HG03442 (cell line): ENCODE data around the gene RPL5.

Source experiments
- ATAC-seq: cut with Tn5 transposase; IDR thresholded peaks from one replicate; pipeline ENCODE4 v1.9.1; 2021; ENCODE audit warnings: mild to moderate bottlenecking, moderate library complexity; ENCODE audit not compliant: unreplicated experiment

The RPL5 gene

GRCh38 chr1:92853299-92853698 is 21.5 kb downstream of the RPL5 start:
- no peak for ATAC-seq

- no peak for ATAC-seq
Measured at GRCh38 chr1:92854101-92854785, 22.4 kb downstream of the RPL5 start.

DNA sequence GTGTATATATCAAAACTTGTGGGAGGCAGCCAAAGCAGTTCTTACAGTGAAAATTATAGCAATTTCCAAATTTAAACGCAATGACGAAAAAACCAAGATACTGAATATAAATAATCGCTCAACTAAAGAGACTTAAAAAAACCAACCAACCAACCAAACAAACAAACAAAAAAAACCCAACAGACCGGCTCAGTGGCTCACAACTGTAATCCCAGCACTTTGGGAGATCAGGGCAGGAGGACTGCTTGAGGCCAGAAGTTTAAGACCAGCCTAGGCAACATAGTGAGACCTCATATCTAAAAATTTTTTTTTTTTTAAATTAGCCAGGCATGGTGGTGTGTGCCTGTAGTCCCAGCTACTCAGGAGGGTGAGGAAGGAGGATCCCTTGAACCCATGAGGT is 23.4 kb downstream of the RPL5 start:
- no peak for ATAC-seq

DNA sequence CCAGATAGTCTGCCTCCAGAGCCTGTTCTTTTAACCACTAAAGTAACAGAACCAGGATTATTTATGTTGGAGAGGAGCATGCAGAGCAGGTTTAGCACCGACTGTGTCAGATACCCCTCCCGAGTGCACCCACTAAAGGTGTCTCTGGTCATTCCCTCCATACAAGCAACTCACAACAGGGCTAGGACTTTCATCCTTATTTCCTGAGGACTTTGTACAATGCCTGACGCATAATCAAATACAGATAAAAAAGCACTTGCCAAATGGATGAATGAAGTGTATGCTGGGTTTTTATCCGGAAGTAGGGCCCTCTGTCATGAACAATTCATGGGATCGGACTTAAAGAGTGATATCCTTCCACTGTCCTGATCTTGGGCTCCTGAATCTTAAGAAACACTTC is 26.0 kb downstream of the RPL5 start:
- ATAC-seq: no peak

DNA sequence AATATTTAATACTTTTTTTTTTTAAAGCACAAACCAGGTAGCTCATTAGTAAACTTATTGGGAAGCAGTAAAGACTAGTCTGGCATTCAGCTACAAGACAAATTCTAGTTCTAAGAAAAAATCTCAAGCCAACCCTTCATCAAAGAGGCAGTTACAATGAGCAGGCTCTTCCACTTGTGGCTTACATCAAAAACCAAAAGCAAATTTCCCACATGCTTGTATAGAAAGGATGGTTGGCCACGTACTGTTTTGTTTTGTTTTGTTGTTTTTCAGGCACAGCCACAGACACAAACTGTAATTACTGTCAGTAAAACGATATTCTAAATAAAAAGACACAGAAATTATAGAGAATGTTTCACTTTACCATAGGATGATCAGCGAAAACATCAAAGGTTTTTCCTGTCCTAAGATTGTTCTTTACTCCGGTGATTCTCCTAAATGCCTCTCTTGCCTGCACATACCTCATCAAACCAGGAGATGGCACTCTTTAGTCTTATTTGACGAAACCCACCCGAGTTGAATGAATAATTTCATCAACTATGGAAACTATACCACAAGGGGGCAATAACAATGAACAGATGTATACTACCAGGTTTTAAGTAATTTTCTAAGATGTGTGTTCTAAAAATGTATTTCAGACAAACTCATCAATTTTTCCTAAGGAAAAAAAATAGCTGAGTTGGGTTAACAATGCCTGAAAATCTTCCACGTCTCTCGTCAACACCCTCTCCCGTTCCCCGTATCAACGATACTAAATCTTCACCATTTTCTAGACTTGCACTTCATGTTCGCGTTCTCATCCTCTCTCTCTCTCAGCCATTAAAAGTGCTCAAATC is 26.9 kb downstream of the RPL5 start:
- no peak for ATAC-seq

DNA sequence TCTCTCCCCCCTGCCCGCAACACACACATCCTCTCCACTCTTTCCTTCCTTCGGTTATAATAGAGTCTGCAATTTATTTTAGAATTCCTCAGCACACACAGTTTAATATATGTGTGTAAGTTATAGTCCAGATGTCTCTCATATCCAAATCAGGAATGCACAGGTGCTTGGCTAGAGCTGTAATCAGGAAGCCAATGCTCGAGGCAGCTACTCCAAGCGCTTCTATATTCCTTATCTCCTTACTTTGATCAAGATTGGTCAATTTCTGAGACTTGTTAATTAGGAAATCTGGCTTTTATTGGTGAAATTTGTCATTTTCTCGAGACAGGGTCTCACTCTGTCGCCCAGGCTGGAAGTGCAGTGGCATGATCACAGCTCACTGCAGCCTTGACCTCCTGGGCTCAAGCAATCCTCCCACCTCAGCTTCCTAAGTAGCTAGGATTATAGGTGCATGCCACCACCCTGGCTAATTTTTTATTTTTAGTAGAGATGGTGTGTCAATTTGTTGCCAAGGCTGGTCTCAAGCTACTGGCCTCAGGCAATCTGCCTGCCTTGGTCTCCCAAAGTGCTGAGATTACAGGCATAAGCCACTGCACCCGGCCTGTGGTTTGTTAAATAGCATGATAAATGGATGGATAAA is 27.7 kb downstream of the RPL5 start:
- no peak for ATAC-seq

- no peak for ATAC-seq
Measured at GRCh38 chr1:92862605-92863004, 30.8 kb downstream of the RPL5 start.

GRCh38 chr1:92864131-92864530 is 32.3 kb downstream of the RPL5 start:
- ATAC-seq: no peak

DNA sequence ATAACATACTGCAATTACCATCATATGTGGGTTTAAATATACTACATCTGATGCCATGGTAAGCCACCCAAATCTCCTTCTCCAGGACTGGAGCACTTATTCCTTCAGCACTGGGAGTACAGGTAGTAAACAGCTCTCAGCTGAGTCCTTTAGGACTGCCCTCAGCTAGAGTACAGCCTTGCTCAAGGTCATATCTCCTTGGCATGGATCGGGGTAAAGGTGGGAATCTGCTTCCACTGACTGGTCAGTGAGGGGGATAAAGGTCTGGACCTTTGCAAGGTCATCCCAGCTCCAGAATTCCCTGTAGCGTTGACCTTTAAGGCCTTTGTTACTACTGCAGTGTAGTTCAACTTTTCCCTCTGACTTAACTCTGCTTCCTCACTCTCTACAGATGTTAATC is 38.8 kb downstream of the RPL5 start:
- no peak for ATAC-seq

GRCh38 chr1:92872719-92873118 is 40.9 kb downstream of the RPL5 start:
- no peak for ATAC-seq

- no peak for ATAC-seq
Measured at GRCh38 chr1:92874987-92875386, 43.1 kb downstream of the RPL5 start.

GRCh38 chr1:92876351-92876750 is 44.5 kb downstream of the RPL5 start:
- no peak for ATAC-seq

GRCh38 chr1:92877081-92877711 is 45.4 kb downstream of the RPL5 start:
- no peak for ATAC-seq

- no peak for ATAC-seq
Measured at GRCh38 chr1:92877792-92878191, 46.0 kb downstream of the RPL5 start.

DNA sequence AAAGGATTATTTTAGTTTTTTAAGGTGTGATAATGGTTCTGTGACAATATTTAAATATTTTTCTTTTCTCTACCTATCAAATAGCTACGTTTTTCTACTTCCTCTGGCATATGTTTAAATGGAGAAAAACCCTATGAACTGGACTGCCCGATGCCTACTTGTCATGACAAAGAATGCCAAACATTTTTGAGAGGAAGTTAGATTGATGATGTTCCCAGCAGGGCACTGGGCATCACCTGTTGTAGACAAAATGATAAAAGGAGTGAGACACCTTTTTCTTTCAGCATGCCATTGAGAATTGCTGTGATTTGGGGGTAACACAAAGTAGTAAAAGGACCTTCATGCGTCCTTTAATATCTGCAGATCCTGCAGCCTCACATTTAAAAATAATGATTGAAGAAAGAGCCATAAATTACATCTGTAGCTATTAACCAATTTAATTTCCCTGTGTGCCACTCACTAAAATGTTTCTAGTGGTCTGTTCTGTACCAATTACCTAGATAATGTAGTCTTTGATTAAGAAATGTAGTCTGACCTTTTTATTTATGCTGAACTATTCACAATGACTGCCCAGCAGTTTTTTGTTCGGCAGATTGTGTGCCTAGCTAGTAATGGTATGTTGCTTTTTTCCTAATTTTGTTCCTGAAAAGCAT is 47.6 kb downstream of the RPL5 start:
- ATAC-seq: no peak

- ATAC-seq: no peak
Measured at GRCh38 chr1:92881391-92881790, 49.6 kb downstream of the RPL5 start.

- ATAC-seq: no peak
Measured at GRCh38 chr1:92882819-92883218, 51.0 kb downstream of the RPL5 start.

DNA sequence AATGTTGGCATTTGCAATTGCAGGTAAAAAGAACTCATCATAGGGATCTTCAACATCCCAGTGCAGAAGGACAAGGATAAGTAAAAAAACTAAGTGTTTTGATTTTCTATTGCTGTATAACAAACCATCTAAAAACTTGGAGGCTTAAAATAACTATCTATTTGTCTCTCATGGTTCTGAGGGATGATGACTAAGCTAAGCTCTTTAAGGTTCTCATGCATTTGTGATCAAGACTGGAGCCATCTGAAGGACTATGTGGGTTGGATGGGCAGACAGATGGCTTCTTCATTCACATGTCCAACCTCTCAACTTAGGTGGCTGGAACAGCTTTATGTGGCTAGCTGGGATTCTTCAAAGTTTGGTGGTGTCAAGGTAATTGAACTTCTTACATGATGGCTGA is 51.5 kb downstream of the RPL5 start:
- ATAC-seq: no peak

DNA sequence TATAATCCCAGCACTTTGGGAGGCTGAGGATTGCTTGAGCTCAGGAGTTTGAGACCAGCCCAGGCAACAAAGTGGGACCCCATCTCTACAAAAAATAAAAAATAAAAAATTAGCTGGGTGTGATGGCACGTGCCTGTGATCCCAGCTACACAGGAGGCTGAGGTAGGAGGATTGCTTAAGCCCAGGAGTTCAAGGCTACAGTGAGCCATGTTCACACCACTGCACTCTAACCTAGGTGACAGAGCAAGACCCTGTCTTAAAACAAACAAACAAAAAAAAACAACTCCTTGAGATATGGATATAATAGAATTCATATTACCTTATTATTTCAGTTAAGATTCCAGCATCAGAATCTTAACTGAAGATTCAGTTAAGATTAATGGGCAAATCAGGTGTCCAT is 52.4 kb downstream of the RPL5 start:
- ATAC-seq: no peak

DNA sequence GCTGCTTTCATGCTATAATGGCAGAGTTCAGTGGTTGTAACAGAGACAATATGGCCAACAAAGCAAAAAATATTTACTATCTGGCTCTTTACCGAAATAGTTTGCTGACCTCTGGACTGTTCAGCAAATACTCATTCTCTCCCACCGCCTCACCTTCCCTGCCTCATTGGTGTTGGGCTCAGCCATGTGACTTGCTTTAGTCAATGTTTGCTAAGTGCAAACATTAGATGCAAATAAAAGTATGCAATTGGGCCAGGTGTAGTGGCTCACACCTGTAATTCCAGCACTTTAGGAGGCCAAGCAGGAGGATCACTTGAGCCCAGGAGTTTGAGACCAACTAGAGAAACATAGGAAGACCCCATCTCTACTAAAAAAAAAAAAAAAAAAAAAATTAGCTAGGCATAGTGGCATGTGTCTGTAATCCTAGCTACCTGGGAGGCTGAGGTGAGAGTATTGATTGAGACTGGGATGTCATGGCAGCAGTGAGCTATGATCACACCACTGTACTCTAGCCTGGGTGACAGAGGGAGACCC is 55.1 kb downstream of the RPL5 start:
- no peak for ATAC-seq

DNA sequence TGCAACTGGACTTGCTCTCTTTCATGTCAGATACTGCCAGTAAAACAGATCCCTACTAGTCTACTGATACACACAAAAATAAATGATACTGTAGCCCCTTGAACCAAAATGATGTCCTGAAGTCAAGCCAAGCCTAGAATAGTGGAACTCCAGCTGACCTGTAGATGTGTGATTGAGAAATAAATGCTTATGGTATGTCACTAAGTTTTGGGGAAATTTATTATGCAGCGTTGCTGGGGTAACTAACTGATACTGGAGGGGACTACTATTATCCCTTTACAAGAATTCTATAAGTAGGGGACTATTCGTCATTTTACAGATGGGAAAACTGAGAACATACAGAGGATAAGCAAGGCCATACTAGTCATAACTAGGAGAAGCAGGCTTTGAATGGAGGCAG is 55.6 kb downstream of the RPL5 start:
- no peak for ATAC-seq
